Gastrocnemius medialis (tissue), 4 donors: ENCODE data around the gene GOLGA8J.

Experiments used
- POLR2A ChIP-seq, 2 donors: fragments of 450-650 bp; IDR thresholded peaks; one replicate each; pipeline ENCODE4 v1.6.1; 2017; ENCODE audit warnings: antibody characterized with exemption in 2 of 2, mild to moderate bottlenecking in 2 of 2, moderate library complexity in 2 of 2
- TF ChIP-seq, protein P1 (sequence below), 5 experiments: fragments of 450-650 bp in 3 of 5; fragments of 200-600 bp in 2 of 5; sonication (generic) in 2 of 5; IDR thresholded peaks in 4 of 5; conservative IDR thresholded peaks in 1 of 5; 1 replicate in 4 of 5; 2 replicates in 1 of 5; pipeline ENCODE4 v1.5.1; 2016 to 2019; ENCODE audit warnings: antibody characterized with exemption in 5 of 5, mild to moderate bottlenecking in 3 of 5, moderate library complexity in 3 of 5

- TF ChIP-seq, protein P1, sequence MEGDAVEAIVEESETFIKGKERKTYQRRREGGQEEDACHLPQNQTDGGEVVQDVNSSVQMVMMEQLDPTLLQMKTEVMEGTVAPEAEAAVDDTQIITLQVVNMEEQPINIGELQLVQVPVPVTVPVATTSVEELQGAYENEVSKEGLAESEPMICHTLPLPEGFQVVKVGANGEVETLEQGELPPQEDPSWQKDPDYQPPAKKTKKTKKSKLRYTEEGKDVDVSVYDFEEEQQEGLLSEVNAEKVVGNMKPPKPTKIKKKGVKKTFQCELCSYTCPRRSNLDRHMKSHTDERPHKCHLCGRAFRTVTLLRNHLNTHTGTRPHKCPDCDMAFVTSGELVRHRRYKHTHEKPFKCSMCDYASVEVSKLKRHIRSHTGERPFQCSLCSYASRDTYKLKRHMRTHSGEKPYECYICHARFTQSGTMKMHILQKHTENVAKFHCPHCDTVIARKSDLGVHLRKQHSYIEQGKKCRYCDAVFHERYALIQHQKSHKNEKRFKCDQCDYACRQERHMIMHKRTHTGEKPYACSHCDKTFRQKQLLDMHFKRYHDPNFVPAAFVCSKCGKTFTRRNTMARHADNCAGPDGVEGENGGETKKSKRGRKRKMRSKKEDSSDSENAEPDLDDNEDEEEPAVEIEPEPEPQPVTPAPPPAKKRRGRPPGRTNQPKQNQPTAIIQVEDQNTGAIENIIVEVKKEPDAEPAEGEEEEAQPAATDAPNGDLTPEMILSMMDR (IDR thresholded peaks at IDR 0.05 in 4 of 5, conservative IDR thresholded peaks at IDR 0.05 in 1 of 5), result no peak
- no peak for TF ChIP-seq POLR2A (IDR thresholded peaks at IDR 0.05)
Observed at GRCh38 chr15:30065025-30065801, 17.5 kb upstream of the GOLGA8J start.
